HPDE6-E6E7 (cell line): ENCODE results near the gene MAP3K6.
A peak's percentile ranks its signal among the peaks of the same experiment; 100 is the strongest.

ENCODE experiments used
- DNase-seq: peaks from one replicate; pipeline ENCODE4 v3.0.0; 2011; ENCODE audit warnings: missing footprints; ENCODE audit errors: extremely low spot score

MAP3K6 gene

GRCh38 chr1:27338751-27339150, 28.0 kb downstream of the MAP3K6 start:
- no peak for DNase-seq

DNA sequence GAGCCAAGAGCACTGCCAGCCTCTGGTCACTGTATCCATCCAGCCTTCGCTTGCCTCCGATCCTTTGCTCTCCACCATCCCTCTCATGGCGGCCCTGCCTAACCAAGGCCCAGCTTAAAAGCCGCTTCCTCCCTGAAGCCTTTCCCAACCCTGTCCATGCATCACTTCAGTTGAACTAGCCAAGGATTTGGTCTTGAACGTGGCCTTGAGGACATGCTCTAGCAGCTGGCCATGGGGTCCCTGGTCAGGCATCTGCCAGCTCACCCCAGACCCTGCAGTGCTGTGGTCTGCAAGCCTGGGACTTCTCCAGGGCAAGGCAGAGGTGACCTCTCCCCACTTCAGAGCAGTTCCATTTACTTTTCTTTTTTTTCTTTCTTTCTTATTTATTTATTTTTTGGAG, 30.0 kb downstream of the MAP3K6 start:
- DNase-seq: no peak

DNA sequence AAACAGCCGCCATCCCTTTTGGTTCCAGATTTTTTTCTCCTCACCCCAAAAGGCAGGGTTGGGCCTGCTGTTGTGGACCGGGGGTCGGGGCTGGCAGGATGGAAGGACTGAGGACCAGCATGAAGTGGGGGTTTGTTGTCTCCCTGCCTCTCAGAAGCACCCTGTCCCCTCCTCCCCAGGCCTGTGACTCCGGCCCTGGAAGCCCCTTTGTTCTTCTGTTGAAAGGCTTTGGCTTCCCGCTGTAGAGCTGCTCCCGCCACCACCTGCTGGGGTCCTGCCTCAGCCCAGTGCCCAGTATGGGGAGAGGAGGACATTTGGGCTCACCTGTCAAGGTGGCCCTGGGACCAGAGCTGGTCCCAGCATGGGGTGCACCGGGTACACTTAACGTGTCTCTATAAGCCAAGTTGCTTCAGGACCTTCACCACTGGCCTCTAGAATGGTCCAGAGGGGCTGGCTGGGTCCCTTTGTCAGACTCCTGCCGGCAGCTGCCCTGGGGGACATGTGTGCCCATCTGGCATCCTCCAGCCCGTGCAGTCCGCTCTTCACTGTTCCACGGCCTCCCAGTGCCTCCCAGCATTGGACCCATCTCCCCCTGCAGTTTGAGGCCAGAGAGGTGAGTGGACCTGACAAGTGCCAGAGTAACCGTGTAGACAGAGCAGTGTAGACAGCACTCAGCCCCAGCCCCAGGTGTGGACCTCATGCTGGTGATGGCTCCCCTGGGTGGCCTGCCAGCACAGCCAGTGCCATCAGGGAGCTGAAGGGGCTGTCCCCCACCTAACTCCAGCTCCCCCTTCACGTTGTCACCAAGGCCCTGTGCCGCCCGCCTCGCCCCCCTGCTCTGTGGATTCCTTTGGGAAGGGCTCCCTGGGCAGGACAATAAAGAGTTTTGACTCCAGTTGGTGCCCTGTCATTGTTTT, 31.0 kb downstream of the MAP3K6 start:
- DNase-seq: no peak

GRCh38 chr1:27333717-27334279, 33.0 kb downstream of the MAP3K6 start:
- DNase-seq: no peak

- DNase-seq: peak; percentile 38
Measured at GRCh38 chr1:27332536-27333281, 34.1 kb downstream of the MAP3K6 start.

- DNase-seq: no peak
Measured at GRCh38 chr1:27331922-27332321, 34.8 kb downstream of the MAP3K6 start.

- no peak for DNase-seq
Measured at GRCh38 chr1:27331426-27331825, 35.3 kb downstream of the MAP3K6 start.

DNA sequence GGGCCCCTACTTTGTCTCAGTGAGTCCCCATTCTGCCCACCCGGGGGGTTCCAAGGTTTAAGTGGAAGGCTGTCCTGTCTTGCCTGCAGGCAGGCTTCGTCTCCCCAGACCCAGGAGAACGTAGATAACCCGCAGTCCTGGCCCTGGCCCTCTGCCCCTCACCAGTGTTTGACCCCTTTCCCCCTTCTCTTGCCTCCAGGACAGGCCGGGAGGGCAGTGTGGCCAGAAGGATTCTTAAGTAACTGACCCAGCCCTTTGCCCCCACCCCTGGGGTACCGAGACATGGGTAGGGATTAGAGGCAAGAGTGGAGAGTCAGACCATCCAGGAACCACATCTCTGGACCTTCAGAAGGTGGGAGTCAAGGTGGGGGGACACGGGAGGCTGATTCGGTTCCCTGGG, 36.0 kb downstream of the MAP3K6 start:
- DNase-seq: no peak

DNA sequence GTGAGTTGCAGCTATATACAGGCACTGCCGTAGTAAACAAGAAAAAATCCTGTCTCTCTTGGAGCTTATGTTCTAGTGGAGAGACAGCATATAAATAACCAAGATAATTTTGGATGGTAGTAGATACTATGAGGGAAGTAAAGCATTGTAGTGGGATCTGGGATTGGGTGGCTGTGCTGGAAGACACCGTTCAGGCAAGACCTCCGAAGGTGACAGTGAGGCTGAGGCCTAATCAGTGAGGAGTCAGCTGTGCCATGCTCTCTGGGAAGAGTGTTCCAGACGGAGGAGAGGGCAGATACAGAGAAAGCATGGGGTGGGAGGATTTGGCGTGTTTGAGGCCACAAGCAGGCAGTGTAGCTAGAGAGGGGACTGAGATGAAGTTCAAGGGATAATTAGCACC, 38.8 kb downstream of the MAP3K6 start:
- DNase-seq: no peak

DNA sequence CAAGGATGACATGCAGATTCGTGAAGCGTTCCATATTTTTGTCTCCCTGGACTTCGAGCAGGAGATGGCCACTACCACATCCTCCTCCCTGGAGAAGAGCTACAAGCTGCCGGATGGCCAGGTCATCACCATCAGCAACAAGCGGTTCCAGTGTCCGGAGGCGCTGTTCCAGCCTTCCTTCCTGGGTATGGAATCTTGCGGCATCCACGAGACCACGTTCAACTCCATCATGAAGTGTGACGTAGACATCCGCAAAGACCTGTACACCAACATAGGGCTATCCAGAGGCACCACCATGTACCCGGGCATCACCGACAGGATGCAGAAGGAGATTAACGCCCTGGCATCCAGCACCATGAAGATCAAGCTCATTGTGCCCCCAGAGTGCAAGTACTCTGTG, 41.5 kb downstream of the MAP3K6 start:
- DNase-seq: no peak

DNA sequence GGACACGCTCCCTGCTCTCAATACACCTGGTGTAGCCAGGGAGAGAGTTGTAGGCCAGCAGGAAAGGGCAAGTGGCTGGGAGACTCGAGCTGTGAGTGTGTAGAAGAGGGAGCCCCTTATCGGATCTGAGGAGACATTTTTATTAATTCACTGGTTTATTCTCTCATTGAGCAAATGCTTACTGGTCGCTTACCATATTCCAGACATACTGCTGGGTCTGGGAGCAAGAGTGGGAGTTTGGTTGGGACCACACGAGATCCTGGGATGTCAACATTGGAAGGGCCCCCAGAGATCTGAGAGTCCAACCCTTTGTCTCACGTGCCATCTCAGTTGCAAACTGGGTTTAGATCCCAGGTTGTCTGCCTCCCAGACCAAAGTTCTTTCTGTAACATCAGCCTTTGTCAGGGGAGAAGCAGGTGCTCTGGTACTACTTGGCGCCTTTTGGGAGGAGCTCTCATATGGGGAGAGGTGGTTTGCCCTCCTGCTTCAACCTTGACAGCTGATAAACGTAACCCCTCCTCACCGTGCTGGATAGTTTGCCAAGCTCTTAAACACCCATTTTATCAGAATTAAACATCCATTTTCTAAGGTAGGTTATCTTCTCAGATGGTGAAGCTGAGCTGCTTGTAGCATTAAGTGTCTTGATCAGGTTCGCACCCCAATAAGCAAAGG, 44.1 kb downstream of the MAP3K6 start:
- no peak for DNase-seq

GRCh38 chr1:27321813-27322568, 44.8 kb downstream of the MAP3K6 start, which contains the start of gene TMEM222:
TSS of gene TMEM222 (plus strand) at chr1:27322163. CDS start at chr1:27322198, 35 bp downstream.
- DNase-seq: peak; percentile 98

- no peak for DNase-seq
Measured at GRCh38 chr1:27318596-27318995, 48.2 kb downstream of the MAP3K6 start.

GRCh38 chr1:27318136-27318535, 48.6 kb downstream of the MAP3K6 start:
- no peak for DNase-seq

GRCh38 chr1:27316860-27317259, 49.9 kb downstream of the MAP3K6 start:
- DNase-seq: no peak

DNA sequence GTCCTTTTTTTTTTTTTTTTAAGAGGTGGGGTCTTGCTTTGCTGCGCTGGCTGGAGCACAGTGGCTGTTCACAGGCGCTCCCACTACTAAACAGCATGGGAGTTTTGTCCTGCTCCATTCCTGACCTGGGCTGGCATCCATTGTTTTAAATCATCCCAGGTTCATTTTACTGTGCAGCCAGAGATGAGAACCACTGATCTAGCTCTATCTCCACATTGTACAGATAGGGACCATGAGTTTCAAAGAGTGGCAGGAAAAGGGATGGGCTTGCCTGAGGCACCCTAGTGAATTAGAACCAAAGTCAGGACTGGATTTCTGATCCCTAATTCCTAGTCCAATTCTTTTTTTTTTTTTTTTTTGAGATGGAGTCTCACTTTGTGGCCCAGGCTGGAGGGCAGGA, 52.0 kb downstream of the MAP3K6 start:
- DNase-seq: no peak

GRCh38 chr1:27314169-27314568, 52.6 kb downstream of the MAP3K6 start:
- DNase-seq: no peak

DNA sequence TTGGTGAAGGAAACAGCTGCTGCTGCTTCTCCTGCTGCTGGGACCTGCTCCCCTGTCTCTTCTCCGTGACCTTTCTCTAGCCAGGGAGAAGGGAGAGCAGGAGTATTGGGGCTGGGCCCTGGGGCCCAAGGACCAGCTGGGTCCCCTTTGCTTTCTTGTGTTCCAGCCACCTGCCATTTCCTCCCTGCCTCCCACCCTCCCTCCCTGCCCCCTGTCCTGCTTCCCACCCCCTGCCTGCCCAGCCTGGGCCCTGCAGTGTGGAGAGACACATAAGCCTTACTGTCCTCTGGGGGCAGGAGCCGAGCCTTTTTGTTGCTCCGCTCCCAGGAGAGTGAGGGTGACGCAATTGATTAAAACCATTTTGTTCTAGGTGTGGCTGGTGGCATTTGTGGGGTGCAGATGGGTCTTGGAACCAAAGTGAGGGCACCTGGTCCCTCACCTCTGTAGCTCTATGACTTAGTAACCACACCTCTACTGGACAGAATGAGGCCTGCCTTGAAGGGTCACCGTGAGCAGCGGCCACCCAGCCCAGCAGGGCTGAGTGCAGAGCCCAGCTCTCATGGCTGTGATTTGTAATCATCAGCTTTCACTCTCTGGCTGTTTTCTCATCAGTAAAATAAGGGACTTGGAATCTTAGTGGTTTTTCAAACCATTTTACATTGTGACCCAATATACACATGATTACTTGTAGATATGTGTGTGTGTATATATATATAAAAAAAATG, 58.7 kb downstream of the MAP3K6 start:
- DNase-seq: no peak

GRCh38 chr1:27306892-27307761, 59.6 kb downstream of the MAP3K6 start:
- DNase-seq: no peak

DNA sequence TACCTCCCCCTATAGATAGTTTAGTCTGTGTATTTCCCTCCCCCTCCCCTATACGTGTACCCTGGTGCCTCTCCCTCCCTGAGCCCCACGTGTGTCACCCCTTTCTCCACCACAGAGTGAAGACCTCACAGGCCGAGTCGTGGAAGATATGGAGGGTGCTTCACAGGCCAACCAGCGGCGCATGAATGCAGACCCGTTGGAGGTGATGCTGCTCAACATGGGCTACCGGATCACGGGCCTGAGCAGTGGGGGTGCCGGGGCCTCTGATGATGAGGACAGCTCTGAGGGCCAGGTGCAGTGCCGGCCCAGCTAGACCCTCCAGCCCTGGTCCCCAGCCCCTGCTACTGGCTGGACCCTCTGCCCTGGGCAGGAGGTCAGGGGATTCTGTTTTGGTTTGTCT, 60.7 kb downstream of the MAP3K6 start:
- no peak for DNase-seq
